IPS-18a (cell line): Measurements from ENCODE around the gene TAF11L7.
"Not testable (repeated sequence)": the region's sequence is repeated elsewhere in the genome, so short reads cannot be mapped to it uniquely, and the experiment has no call there.

Source experiments
- H3K27ac ChIP-seq: one replicate; pipeline ENCODE4 v1.5.1; 2013; ENCODE audit warnings: low read length
- H3K27me3 ChIP-seq: one replicate; pipeline ENCODE4 v1.6.1; 2013; ENCODE audit warnings: mild to moderate bottlenecking, low read length; ENCODE audit not compliant: control insufficient read depth, insufficient read depth
- H3K36me3 ChIP-seq: one replicate; pipeline ENCODE4 v1.6.1; 2013; ENCODE audit warnings: low read depth, low read length; ENCODE audit not compliant: control insufficient read depth
- H3K4me1 ChIP-seq: one replicate; pipeline ENCODE4 v1.6.1; 2013; ENCODE audit warnings: low read depth, low read length; ENCODE audit not compliant: control insufficient read depth
- H3K4me3 ChIP-seq: one replicate; pipeline ENCODE4 v1.5.1; 2013; ENCODE audit warnings: low read length
- H3K9ac ChIP-seq: one replicate; pipeline ENCODE4 v1.6.1; 2013; ENCODE audit warnings: mild to moderate bottlenecking, low read length, moderate library complexity
- H3K9me3 ChIP-seq: one replicate; pipeline ENCODE4 v1.6.1; 2013; ENCODE audit warnings: low read depth, low read length; ENCODE audit not compliant: control insufficient read depth

Gene TAF11L7

DNA sequence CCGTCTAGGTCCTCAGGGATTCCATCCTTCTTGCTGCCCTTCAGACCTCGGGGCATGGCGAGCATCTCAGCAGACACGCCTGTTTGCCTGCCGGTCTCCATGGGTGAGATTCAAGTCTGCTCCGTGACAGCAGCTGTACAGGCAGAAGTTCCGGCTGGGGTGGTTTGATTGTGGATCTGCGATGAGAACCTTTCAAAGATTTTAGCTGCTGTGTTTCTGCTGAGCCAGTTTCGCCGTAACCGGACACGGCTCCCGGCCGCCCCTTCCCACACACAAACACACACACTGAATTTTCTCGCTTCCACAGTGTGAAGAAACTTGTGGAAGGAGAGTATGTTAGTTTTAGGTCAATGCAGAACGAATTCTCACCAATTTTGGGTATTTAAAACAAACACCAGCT, at the start of gene TAF11L7:
Gene TAF11L7 (minus strand): TSS at position 101 of the 400 bp plus-strand sequence.
- not testable (repeated sequence) for H3K27ac ChIP-seq, H3K4me1 ChIP-seq, H3K4me3 ChIP-seq, H3K9ac ChIP-seq, H3K9me3 ChIP-seq, H3K36me3 ChIP-seq, H3K27me3 ChIP-seq

DNA sequence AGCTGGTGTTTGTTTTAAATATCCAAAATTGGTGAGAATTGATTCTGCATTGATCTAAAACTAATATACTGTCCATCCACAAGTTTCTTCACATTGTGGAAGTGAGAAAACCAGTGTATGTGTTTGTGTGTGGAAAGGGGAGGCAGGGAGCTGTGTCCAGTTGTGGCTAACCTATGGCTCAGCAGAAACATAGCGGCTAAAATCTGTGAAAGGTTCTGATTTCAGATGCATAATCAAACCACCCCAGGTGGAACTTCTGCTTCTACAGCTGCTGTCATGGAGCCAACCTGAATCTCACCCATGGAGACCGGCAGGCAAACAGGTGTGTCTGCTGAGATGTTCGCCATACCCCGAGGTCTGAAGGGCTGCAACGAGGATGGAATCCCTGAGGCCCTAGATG, 48.6 kb upstream of the TAF11L7 start, which contains the start of gene TAF11L14:
Gene TAF11L14 (plus strand): TSS at position 301 of the 400 bp plus-strand sequence.
- Histone ChIP-seq H3K27me3 (no peaks in the 10 kb centered on the region), H3K9ac (no peak within 1 kb of the TSS), H3K4me1 (no peaks in the 10 kb centered on the region), H3K27ac (no peak within 1 kb of the TSS), H3K9me3 (no peaks in the 10 kb centered on the region), H3K36me3 (no peaks in the 10 kb centered on the region), H3K4me3 (no peak within 1 kb of the TSS)

DNA sequence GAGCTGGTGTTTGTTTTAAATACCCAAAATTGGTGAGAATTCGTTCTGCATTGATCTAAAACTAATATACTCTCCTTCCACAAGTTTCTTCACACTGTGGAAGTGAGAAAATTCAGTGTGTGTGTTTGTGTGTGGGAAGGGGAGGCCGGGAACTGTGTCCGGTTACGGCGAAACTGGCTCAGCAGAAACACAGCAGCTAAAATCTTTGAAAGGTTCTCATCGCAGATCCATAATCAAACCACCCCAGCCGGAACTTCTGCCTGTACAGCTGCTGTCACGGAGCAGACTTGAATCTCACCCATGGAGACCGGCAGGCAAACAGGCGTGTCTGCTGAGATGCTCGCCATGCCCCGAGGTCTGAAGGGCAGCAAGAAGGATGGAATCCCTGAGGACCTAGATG, 46.2 kb upstream of the TAF11L7 start, which contains the start of gene TAF11L13:
Gene TAF11L13 (plus strand): TSS at position 301 of the 400 bp plus-strand sequence.
- H3K27ac ChIP-seq, H3K36me3 ChIP-seq, H3K4me1 ChIP-seq, H3K4me3 ChIP-seq, H3K9ac ChIP-seq, H3K9me3 ChIP-seq, H3K27me3 ChIP-seq: not testable (repeated sequence)

DNA sequence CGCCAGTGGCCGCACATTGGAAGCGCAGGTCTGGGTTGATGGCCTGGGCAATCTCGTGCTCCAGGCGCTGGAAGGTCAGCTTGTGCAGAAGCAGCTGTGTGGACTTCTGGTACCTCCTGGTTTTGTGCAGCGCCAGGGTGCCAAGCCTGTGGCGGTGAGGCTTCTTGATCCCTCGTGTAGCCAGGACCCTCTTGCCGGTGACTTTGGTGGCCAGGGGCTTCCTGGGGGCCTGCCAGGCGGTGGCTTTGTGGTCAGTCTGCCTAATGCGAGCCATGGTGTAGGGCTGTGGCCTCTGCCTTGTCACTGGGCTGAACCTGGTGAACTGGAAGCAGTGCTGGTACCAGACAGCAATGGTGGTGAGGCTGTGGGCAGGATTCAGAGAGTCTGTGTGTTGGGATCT, 40.1 kb upstream of the TAF11L7 start:
- no peaks in the 10 kb centered on the region for H3K9me3 ChIP-seq
- H3K9ac ChIP-seq, result no peak overlapping the region
- H3K4me3 ChIP-seq, result no peak overlapping the region
- no peaks in the 10 kb centered on the region for H3K36me3 ChIP-seq
- no peak overlapping the region for H3K27ac ChIP-seq
- H3K27me3 ChIP-seq, result no peaks in the 10 kb centered on the region
- no peaks in the 10 kb centered on the region for H3K4me1 ChIP-seq

DNA sequence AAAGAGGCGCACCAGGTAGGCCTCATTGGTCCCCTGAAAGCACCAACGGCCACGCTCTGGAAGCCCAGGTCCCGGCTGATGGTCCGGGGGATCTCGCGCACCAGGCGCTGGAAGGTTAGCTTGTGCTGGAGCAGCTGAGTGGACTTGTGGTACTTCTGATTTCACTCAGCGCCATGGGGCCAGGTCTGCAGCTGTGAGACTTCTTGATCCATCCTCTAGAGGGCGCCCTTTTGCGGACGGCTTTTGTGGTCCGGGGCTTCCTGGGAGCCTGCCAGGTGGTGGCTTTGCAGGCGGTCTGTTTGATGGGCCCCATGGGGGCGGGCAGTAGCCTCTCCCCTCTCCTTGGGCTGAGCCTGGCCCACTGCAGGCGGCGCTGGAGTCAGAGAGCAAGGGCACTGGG, 35.1 kb upstream of the TAF11L7 start:
- H3K27ac ChIP-seq, result no peak overlapping the region

DNA sequence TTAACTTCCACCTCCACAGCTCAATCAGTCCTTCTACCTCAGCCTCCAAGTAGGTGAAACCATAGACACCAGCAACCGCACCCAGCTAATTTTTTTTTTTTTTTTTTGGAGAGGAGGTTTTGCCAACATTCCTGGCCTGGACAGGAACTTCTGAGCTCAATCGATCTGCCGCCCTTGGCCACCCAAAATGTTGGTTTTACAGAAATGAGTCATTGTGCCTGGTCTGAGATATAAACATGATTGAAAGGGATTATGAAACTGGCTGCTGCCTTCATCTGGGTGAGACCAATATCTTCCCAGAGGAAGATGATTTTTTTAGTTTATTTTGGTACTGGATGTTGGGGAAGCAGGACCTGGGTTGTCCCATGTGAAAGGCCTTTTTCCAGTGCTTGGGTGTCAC, 33.8 kb upstream of the TAF11L7 start:
- no peak overlapping the region for H3K27ac ChIP-seq
- no peaks in the 10 kb centered on the region for H3K4me1 ChIP-seq
- no peak overlapping the region for H3K9ac ChIP-seq

More for the DNA sequence above, 35.1 kb upstream of the TAF11L7 start:
- H3K27me3 ChIP-seq, result no peaks in the 10 kb centered on the region
- H3K4me1 ChIP-seq, result no peaks in the 10 kb centered on the region
- H3K9me3 ChIP-seq, result no peaks in the 10 kb centered on the region
- H3K4me3 ChIP-seq, result no peak overlapping the region
- H3K36me3 ChIP-seq, result no peaks in the 10 kb centered on the region
- no peak overlapping the region for H3K9ac ChIP-seq

DNA sequence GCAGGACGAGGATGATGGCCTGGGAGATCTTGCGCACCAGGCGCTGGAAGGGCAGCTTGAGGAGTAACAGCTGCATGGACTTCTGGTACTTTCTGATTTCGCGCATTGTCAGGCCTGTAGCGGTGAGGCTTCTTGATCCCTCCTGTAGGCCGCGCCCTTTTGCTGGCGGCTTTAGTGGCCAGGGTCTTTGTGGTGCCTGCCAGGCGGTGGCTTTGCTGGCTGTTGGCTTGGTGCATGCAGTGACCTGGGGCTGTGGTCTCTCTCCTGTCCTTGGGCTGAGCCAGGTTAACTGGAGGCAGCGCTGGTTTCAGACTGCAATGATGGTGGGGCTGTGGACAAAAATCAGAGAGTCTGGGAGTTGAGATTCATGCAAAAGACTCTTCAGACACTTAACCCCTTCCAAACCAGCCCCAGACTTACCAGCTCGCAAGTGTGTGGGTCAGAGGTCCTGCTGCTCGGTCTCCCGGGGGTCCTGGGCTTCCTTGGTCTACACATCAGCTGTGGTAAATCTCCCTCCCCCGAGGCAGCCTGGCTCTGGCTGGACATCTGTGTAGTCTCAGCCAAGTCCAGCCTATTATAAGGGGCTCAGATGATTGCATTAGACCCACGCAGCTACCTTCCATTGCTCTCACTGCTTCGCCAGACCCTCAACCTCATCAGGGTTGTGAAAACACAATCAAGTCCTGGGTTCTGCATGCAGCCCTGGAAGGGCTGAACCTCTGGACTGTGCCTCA, 29.5 kb upstream of the TAF11L7 start:
- Histone ChIP-seq H3K9ac (no peak overlapping the region), H3K9me3 (no peaks in the 10 kb centered on the region), H3K4me1 (no peaks in the 10 kb centered on the region), H3K4me3 (no peak overlapping the region), H3K27ac (no peak overlapping the region), H3K27me3 (no peaks in the 10 kb centered on the region), H3K36me3 (no peaks in the 10 kb centered on the region)

More for the DNA sequence above, 33.8 kb upstream of the TAF11L7 start:
- Histone ChIP-seq H3K4me3 (no peak overlapping the region), H3K36me3 (no peaks in the 10 kb centered on the region), H3K9me3 (no peaks in the 10 kb centered on the region), H3K27me3 (no peaks in the 10 kb centered on the region)

DNA sequence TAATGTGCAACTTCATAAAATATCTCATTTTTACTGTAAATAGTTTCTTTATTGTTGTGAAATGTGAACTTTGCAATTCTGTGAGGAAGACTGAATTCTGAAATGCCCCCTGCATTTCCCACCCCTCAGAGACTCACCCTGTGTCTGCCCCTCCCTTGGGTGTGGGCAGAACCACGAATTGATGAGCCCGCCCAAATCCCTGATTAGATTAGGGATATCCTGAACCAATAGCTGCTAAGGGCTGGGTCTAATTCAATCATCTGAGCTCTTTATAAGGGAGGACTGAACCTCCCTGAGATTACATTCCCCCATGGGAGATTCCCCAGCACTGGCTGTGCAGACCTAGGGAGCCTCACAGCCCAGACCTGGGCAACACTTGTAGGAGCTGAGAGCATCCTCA, 24.5 kb upstream of the TAF11L7 start, which contains the start of gene TAF11L12:
Gene TAF11L12 (plus strand): TSS at position 301 of the 400 bp plus-strand sequence.
- H3K27me3 ChIP-seq, H3K9ac ChIP-seq, H3K4me1 ChIP-seq, H3K27ac ChIP-seq, H3K4me3 ChIP-seq, H3K9me3 ChIP-seq, H3K36me3 ChIP-seq: not testable (repeated sequence)

DNA sequence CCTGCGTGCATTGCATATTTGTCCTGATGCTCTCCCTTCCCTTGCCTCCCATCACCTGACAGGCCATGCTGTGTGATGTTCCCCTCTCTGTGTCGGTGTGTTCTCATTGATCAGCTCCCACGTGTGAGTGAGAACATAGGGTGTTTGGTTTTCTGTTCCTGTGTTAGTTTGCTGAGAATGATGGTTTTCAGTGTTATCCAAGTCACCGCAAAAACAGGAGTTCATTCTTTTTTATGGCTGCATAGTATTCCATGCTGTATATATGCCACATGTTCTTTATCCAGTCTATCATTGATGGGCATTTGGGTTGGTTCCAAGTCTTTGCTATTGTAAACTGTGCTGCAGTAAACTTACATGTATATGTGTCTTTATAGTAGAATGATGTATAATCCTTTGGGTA, 21.9 kb upstream of the TAF11L7 start:
- H3K4me3 ChIP-seq, H3K27ac ChIP-seq, H3K4me1 ChIP-seq, H3K36me3 ChIP-seq, H3K9me3 ChIP-seq, H3K27me3 ChIP-seq, H3K9ac ChIP-seq: not testable (repeated sequence)

DNA sequence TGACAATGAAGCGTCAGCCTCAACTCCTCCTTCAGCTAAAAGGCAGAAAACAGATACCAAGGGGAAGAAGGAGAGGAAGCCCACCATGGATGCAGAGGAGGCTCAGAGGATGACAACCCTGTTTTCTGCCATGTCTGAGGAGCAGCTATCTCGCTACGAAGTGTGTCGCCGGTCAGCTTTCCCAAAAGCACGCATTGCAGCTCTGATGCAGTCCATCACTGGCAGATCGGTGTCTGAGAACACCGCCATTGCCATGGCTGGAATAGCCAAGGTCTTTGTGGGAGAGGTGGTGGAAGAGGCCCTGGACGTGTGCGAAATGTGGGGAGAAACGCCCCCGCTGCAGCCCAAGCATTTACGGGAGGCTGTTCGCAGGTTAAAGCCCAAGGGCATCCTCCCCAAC, 19.4 kb upstream of the TAF11L7 start:
- no peaks in the 10 kb centered on the region for H3K36me3 ChIP-seq
- H3K4me3 ChIP-seq, result no peak overlapping the region
- no peaks in the 10 kb centered on the region for H3K9me3 ChIP-seq
- no peaks in the 10 kb centered on the region for H3K4me1 ChIP-seq
- no peak overlapping the region for H3K9ac ChIP-seq
- H3K27me3 ChIP-seq, result no peaks in the 10 kb centered on the region
- no peak overlapping the region for H3K27ac ChIP-seq

DNA sequence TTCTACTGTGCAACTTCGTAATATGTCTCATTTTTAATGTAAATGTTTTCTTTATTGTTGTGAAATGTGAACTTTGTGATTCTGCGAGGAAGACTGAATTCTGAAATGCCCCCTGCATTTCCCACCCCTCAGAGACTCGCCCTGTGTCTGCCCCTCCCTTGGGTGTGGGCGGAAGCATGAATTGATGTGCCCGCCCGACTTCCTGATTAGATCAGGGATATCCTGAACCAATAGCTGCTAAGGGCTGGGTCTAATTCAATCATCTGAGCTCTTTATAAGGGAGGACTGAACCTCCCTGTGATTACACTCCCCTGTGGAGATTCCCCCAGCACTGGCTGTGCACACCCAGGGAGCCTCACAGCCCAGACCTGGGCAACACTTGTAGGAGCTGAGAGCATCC, 18.3 kb upstream of the TAF11L7 start, which contains the start of gene TAF11L11:
Gene TAF11L11 (plus strand): TSS at position 304 of the 400 bp plus-strand sequence.
- not testable (repeated sequence) for H3K9me3 ChIP-seq, H3K4me1 ChIP-seq, H3K4me3 ChIP-seq, H3K27me3 ChIP-seq, H3K36me3 ChIP-seq, H3K27ac ChIP-seq, H3K9ac ChIP-seq

DNA sequence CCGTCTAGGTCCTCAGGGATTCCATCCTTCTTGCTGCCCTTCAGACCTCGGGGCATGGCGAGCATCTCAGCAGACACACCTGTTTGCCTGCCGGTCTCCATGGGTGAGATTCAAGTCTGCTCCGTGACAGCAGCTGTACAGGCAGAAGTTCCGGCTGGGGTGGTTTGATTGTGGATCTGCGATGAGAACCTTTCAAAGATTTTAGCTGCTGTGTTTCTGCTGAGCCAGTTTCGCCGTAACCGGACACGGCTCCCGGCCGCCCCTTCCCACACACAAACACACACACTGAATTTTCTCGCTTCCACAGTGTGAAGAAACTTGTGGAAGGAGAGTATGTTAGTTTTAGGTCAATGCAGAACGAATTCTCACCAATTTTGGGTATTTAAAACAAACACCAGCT, 12.2 kb upstream of the TAF11L7 start, which contains the start of gene TAF11L10:
Gene TAF11L10 (minus strand): TSS at position 101 of the 400 bp plus-strand sequence.
- not testable (repeated sequence) for H3K4me1 ChIP-seq, H3K36me3 ChIP-seq, H3K9ac ChIP-seq, H3K9me3 ChIP-seq, H3K27ac ChIP-seq, H3K4me3 ChIP-seq, H3K27me3 ChIP-seq
